ENCODE results near the gene FAM78A.

The FAM78A gene

DNA sequence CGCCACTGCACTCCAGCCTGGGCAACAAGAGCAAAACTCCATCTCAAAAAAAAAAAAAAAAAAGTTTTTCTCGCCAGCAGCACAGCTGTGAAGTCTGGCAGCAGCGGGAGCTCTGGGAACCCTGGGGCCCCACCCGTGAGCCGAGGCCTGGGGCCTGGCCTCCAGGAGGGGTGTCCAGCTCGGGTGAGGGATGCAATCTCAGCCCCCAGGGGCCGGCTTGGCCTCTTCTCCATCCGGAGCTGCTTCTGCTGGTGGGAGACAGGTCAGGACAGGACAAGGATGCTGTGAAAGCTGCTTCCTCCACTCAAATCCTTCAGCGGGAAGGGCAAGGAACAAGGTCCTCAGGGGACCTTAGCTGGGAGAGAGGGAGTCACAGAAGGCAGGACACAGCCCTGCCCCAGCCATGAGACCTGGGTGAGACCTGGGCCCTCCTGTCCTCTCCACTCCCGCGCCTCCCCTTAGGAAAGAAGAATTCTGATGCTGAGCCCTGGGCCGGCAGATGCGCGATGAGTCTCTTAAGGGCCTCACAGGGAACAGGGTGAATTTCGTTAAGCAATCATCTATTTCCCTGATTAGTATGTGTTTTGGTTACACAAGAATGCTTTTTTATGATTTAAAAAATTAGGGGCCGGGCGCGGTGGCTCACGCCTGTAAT, 43.8 kb upstream of the FAM78A start:
- H2AFZ ChIP-seq (ENCODE audit: low read depth, low read length) = no peak overlapping the region
- TF ChIP-seq EZH2phosphoT487 (IDR thresholded peaks at IDR 0.05; ENCODE audit: low read depth) = no peak
- H3K9me3 ChIP-seq (ENCODE audit: insufficient read depth, low read length) = no peaks in the 10 kb centered on the region
- no peak overlapping the region for H3K27ac ChIP-seq (ENCODE audit: low read length)
- H3K27me3 ChIP-seq (ENCODE audit: low read depth, low read length) = no peaks in the 10 kb centered on the region
- no peak overlapping the region for H3K4me3 ChIP-seq (ENCODE audit: low read length)
- no peaks in the 10 kb centered on the region for H3K4me1 ChIP-seq (ENCODE audit: low read length)
- no peaks in the 10 kb centered on the region for H3K36me3 ChIP-seq (replicated peaks; ENCODE audit: low read depth, low read length)
- no peak overlapping the region for H3K4me2 ChIP-seq (ENCODE audit: low read length)
- H3K79me2 ChIP-seq (ENCODE audit: low read length) = no peaks in the 10 kb centered on the region
- H4K20me1 ChIP-seq (ENCODE audit: insufficient read depth, low read length) = no peaks in the 10 kb centered on the region
- H3K9ac ChIP-seq (ENCODE audit: low read length) = no peak overlapping the region

DNA sequence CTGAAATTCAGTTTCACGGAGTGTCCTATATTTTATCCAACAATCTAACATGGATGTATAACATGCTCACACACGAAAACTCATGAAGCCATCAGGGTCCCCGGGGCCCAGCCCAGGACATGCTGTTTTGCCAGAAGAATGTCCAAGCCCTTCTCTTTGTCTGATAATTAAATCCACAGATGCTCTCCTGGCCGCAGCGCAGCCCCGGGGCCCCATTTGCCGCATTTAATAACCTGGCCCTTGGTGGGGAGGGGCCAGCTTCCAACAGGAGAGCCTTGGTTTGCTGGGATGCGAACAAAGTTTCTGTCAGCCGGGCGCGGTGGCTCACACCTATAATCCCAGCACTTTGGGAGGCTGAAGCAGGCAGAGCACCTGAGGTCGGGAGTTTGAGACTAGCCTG, 43.2 kb upstream of the FAM78A start:
- H4K20me1 ChIP-seq (ENCODE audit: insufficient read depth, low read length) = no peaks in the 10 kb centered on the region
- no peaks in the 10 kb centered on the region for H3K36me3 ChIP-seq (replicated peaks; ENCODE audit: low read depth, low read length)
- H3K79me2 ChIP-seq (ENCODE audit: low read length) = no peaks in the 10 kb centered on the region
- H3K27ac ChIP-seq (ENCODE audit: low read length) = no peak overlapping the region
- H3K4me3 ChIP-seq (ENCODE audit: low read length) = no peak overlapping the region
- no peak overlapping the region for H3K9ac ChIP-seq (ENCODE audit: low read length)
- TF ChIP-seq EZH2phosphoT487 (IDR thresholded peaks at IDR 0.05; ENCODE audit: low read depth) = no peak
- TF ChIP-seq, protein P1, sequence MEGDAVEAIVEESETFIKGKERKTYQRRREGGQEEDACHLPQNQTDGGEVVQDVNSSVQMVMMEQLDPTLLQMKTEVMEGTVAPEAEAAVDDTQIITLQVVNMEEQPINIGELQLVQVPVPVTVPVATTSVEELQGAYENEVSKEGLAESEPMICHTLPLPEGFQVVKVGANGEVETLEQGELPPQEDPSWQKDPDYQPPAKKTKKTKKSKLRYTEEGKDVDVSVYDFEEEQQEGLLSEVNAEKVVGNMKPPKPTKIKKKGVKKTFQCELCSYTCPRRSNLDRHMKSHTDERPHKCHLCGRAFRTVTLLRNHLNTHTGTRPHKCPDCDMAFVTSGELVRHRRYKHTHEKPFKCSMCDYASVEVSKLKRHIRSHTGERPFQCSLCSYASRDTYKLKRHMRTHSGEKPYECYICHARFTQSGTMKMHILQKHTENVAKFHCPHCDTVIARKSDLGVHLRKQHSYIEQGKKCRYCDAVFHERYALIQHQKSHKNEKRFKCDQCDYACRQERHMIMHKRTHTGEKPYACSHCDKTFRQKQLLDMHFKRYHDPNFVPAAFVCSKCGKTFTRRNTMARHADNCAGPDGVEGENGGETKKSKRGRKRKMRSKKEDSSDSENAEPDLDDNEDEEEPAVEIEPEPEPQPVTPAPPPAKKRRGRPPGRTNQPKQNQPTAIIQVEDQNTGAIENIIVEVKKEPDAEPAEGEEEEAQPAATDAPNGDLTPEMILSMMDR (IDR thresholded peaks at IDR 0.05; ENCODE audit: low read depth, low read length) = no peak
- no peaks in the 10 kb centered on the region for H3K9me3 ChIP-seq (ENCODE audit: insufficient read depth, low read length)
- H3K4me1 ChIP-seq (ENCODE audit: low read length) = no peaks in the 10 kb centered on the region
- H3K27me3 ChIP-seq (ENCODE audit: low read depth, low read length) = no peaks in the 10 kb centered on the region
- no peak overlapping the region for H3K4me2 ChIP-seq (ENCODE audit: low read length)
- H2AFZ ChIP-seq (ENCODE audit: low read depth, low read length) = no peak overlapping the region

GRCh38 chr9:131318231-131319085, 42.1 kb upstream of the FAM78A start:
- Histone ChIP-seq H3K79me2 (ENCODE audit: low read length) (no peaks in the 10 kb centered on the region), H3K4me3 (ENCODE audit: low read length) (no peak overlapping the region), H4K20me1 (ENCODE audit: insufficient read depth, low read length) (no peaks in the 10 kb centered on the region), H3K36me3 (replicated peaks; ENCODE audit: low read depth, low read length) (no peaks in the 10 kb centered on the region), H3K9me3 (ENCODE audit: insufficient read depth, low read length) (no peaks in the 10 kb centered on the region), H3K27ac (ENCODE audit: low read length) (no peak overlapping the region), H3K27me3 (ENCODE audit: low read depth, low read length) (no peaks in the 10 kb centered on the region), H2AFZ (ENCODE audit: low read depth, low read length) (no peak overlapping the region), H3K9ac (ENCODE audit: low read length) (no peak overlapping the region), H3K4me1 (ENCODE audit: low read length) (no peaks in the 10 kb centered on the region), H3K4me2 (ENCODE audit: low read length) (no peak overlapping the region)
- TF ChIP-seq EZH2phosphoT487 (IDR thresholded peaks at IDR 0.05; ENCODE audit: low read depth) = no peak
- TF ChIP-seq, protein P1 (IDR thresholded peaks at IDR 0.05; ENCODE audit: low read depth, low read length) = no peak

- Histone ChIP-seq H3K9ac (ENCODE audit: low read length) (no peak overlapping the region), H2AFZ (ENCODE audit: low read depth, low read length) (no peak overlapping the region)
- TF ChIP-seq EZH2phosphoT487 (IDR thresholded peaks at IDR 0.05; ENCODE audit: low read depth) = no peak
- TF ChIP-seq, protein P1 (IDR thresholded peaks at IDR 0.05; ENCODE audit: low read depth, low read length) = no peak
These were observed 36.8 kb upstream of the FAM78A start for GRCh38 chr9:131312822-131313770.

More at GRCh38 chr9:131312822-131313770, 36.8 kb upstream of the FAM78A start:
- Histone ChIP-seq H4K20me1 (ENCODE audit: insufficient read depth, low read length) (no peaks in the 10 kb centered on the region), H3K9me3 (ENCODE audit: insufficient read depth, low read length) (no peaks in the 10 kb centered on the region), H3K79me2 (ENCODE audit: low read length) (no peaks in the 10 kb centered on the region), H3K4me3 (ENCODE audit: low read length) (no peak overlapping the region), H3K27me3 (ENCODE audit: low read depth, low read length) (peaks cover 6% of the 10 kb centered on the region), H3K4me2 (ENCODE audit: low read length) (no peak overlapping the region), H3K27ac (ENCODE audit: low read length) (no peak overlapping the region), H3K4me1 (ENCODE audit: low read length) (no peaks in the 10 kb centered on the region), H3K36me3 (replicated peaks; ENCODE audit: low read depth, low read length) (no peaks in the 10 kb centered on the region)

All from OCI-LY3 (cell line).